GM23248 (cell line): ENCODE measurements around the gene RNF213. TPM values are rescaled to one million over a fixed set of nuclear protein-coding genes. Genes with fewer than 3 reads are reported as not detected.

ENCODE experiments used
- DNase-seq: peaks from one replicate; pipeline ENCODE4 v3.0.0-alpha.2; 2015
- H2AFZ ChIP-seq: fragments of 200-600 bp; sonication (generic); 2 replicates; pipeline ENCODE4 v1.6.1; 2016; ENCODE audit warnings: antibody characterized with exemption
- H3F3A ChIP-seq: fragments of 200-600 bp; sonication (generic); 2 replicates; pipeline ENCODE4 v1.6.1; 2016; ENCODE audit warnings: mild to moderate bottlenecking, antibody characterized with exemption, mixed run types; ENCODE audit not compliant: insufficient read depth
- H3K27ac ChIP-seq: fragments of 200-600 bp; sonication (generic); 2 replicates; pipeline ENCODE4 v1.5.1; 2016; ENCODE audit warnings: mild to moderate bottlenecking
- H3K27me3 ChIP-seq: fragments of 200-600 bp; sonication (generic); replicated peaks from 2 replicates; pipeline ENCODE4 v1.6.1; 2016; ENCODE audit warnings: mild to moderate bottlenecking; ENCODE audit not compliant: insufficient read depth
- H3K36me3 ChIP-seq: fragments of 200-600 bp; sonication (generic); 2 replicates; pipeline ENCODE4 v1.6.1; 2016; ENCODE audit warnings: low read depth, mild to moderate bottlenecking
- H3K4me1 ChIP-seq: fragments of 200-600 bp; sonication (generic); 2 replicates; pipeline ENCODE4 v1.6.1; 2016; ENCODE audit warnings: mild to moderate bottlenecking; ENCODE audit not compliant: insufficient read depth
- H3K4me2 ChIP-seq: fragments of 200-600 bp; sonication (generic); one replicate; pipeline ENCODE4 v1.6.1; 2016; ENCODE audit warnings: mild to moderate bottlenecking; ENCODE audit not compliant: unreplicated experiment
- H3K4me3 ChIP-seq: fragments of 200-600 bp; sonication (generic); 2 replicates; pipeline ENCODE4 v1.5.1; 2016; ENCODE audit warnings: mild to moderate bottlenecking
- H3K79me2 ChIP-seq: fragments of 200-600 bp; sonication (generic); 2 replicates; pipeline ENCODE4 v1.6.1; 2016; ENCODE audit warnings: mild to moderate bottlenecking; ENCODE audit not compliant: insufficient read depth
- H3K9ac ChIP-seq: fragments of 200-600 bp; sonication (generic); 2 replicates; pipeline ENCODE4 v1.6.1; 2016; ENCODE audit warnings: mild to moderate bottlenecking
- H3K9me2 ChIP-seq: fragments of 200-600 bp; sonication (generic); 2 replicates; pipeline ENCODE4 v1.6.1; 2016; ENCODE audit warnings: mixed run types, mild to moderate bottlenecking, moderate library complexity; ENCODE audit not compliant: insufficient read depth
- H3K9me3 ChIP-seq: fragments of 200-600 bp; sonication (generic); one replicate; pipeline ENCODE4 v1.6.1; 2017; ENCODE audit warnings: low read depth
- H4K20me1 ChIP-seq: fragments of 200-600 bp; sonication (generic); 2 replicates; pipeline ENCODE4 v1.6.0; 2016; ENCODE audit not compliant: insufficient read depth
- EZH2 ChIP-seq: fragments of 200-600 bp; sonication (generic); IDR thresholded peaks from 2 replicates; pipeline ENCODE4 v1.6.1; 2018; ENCODE audit warnings: antibody characterized with exemption, mild to moderate bottlenecking; ENCODE audit not compliant: insufficient read depth, poor library complexity, severe bottlenecking
- EZH2phosphoT487 ChIP-seq: fragments of 200-600 bp; sonication (generic); IDR thresholded peaks from 2 replicates; pipeline ENCODE4 v1.6.1; 2018; ENCODE audit warnings: antibody characterized with exemption, moderate library complexity, mild to moderate bottlenecking, low read depth; ENCODE audit not compliant: insufficient read depth
- WGBS, 2 experiments: methylation state at CpG; one replicate each; pipeline ENCODE4 v1.1.6; 2015 to 2017; ENCODE audit warnings: low lambda C conversion rate in 2 of 2, low coverage in 1 of 2; ENCODE audit errors: missing lambda C conversion rate in 2 of 2; 5-methylcytosine and 5-hydroxymethylcytosine counted together
- in situ Hi-C: fragments of 300-500 bp; cut with MboI; formaldehyde crosslinking; loops from 2 replicates; pipeline ENCODE4 v1.15.0; 2020
- polyA plus RNA-seq: library from polyadenylated mRNA; unstranded; fragments of >200 nt; fragmentation: Nextera tagmentation; extraction: Ambion mirVana; gene quantifications from 2 replicates; pipeline ENCODE4 v1.2.1, GENCODE V29; 2016
- total RNA-seq: library from RNA; depleted of rRNA; stranded (reverse); fragments of >200 nt; shearing (Covaris generic); gene quantifications from 2 replicates; pipeline ENCODE4 v1.2.3, GENCODE V29; 2014

RNF213 gene
- total and polyA plus RNA-seq, 2 experiments from 2014 or later, result 18.8 to 45.0 TPM

- TF ChIP-seq EZH2phosphoT487 (no peak), EZH2 (no peak)
- no peak for DNase-seq
- 92 to 93% methylated on average over 22 of the region's 22 CpGs for WGBS, 2 experiments
- no peak overlapping the region for H3K4me3 ChIP-seq
- no peaks in the 10 kb centered on the region for H3K4me1 ChIP-seq
- H2AFZ ChIP-seq, result no peak overlapping the region
- no peak overlapping the region for H3K9ac ChIP-seq
- peaks cover 3% of the 10 kb centered on the region; the same call in 1 of the 2 replicates for H3F3A ChIP-seq
- peaks cover 54% of the 10 kb centered on the region for H3K36me3 ChIP-seq
- no peaks in the 10 kb centered on the region for H3K9me2 ChIP-seq
- no peaks in the 10 kb centered on the region for H3K9me3 ChIP-seq
- 0 out of 2 replicates have a peak, but pooled peaks cover 2% of the 10 kb centered on the region for H4K20me1 ChIP-seq
- no peaks in the 10 kb centered on the region for H3K79me2 ChIP-seq
- no peak overlapping the region for H3K27ac ChIP-seq
- no peak overlapping the region for H3K4me2 ChIP-seq
- in situ Hi-C loops, result no loop called here
- H3K27me3 ChIP-seq, result no peaks in the 10 kb centered on the region
Observed at GRCh38 chr17:80352216-80352895, 91.7 kb downstream of the RNF213 start.

- H3K27me3 ChIP-seq, result no peaks in the 10 kb centered on the region
- no peaks in the 10 kb centered on the region for H3K9me3 ChIP-seq
- peaks cover 3% of the 10 kb centered on the region; the same call in 1 of the 2 replicates for H3F3A ChIP-seq
- H3K9ac ChIP-seq, result no peak overlapping the region
- peaks cover 55% of the 10 kb centered on the region for H3K36me3 ChIP-seq
- no peaks in the 10 kb centered on the region for H3K79me2 ChIP-seq
- H2AFZ ChIP-seq, result no peak overlapping the region
- H3K9me2 ChIP-seq, result no peaks in the 10 kb centered on the region
- H3K4me1 ChIP-seq, result no peaks in the 10 kb centered on the region
- TF ChIP-seq EZH2phosphoT487 (no peak), EZH2 (no peak)
- DNase-seq, result no peak
- H3K4me2 ChIP-seq, result no peak overlapping the region
- H4K20me1 ChIP-seq, result 0 out of 2 replicates have a peak, but pooled peaks cover 2% of the 10 kb centered on the region
- no peak overlapping the region for H3K4me3 ChIP-seq
- 93% methylated on average over 28 of the region's 28 CpGs for WGBS, 2 experiments
- in situ Hi-C loops, result no loop called here
- H3K27ac ChIP-seq, result no peak overlapping the region
Observed at GRCh38 chr17:80352991-80353665, 92.5 kb downstream of the RNF213 start.

- Histone ChIP-seq H2AFZ (no peak overlapping the region), H3K9ac (no peak overlapping the region), H3K4me2 (no peak overlapping the region), H3K4me3 (no peak overlapping the region), H4K20me1 (0 out of 2 replicates have a peak, but pooled peaks cover 2% of the 10 kb centered on the region), H3K9me3 (no peaks in the 10 kb centered on the region), H3K79me2 (no peaks in the 10 kb centered on the region), H3K9me2 (no peaks in the 10 kb centered on the region), H3K36me3 (peaks cover 48% of the 10 kb centered on the region), H3F3A (peaks cover 3% of the 10 kb centered on the region; the same call in 1 of the 2 replicates), H3K27me3 (no peaks in the 10 kb centered on the region), H3K4me1 (no peaks in the 10 kb centered on the region), H3K27ac (no peak overlapping the region)
- DNase-seq, result no peak
- no peak for TF ChIP-seq EZH2phosphoT487
- TF ChIP-seq EZH2, result no peak
- 92 to 94% methylated on average over 24 to 29 of the region's 29 CpGs for WGBS, 2 experiments
- in situ Hi-C loops, result no loop called here
Observed at GRCh38 chr17:80353718-80354275, 93.1 kb downstream of the RNF213 start.

GRCh38 chr17:80354336-80354735 lies 93.7 kb downstream of the RNF213 start:
- Histone ChIP-seq H3K9ac (no peak overlapping the region), H3K27me3 (no peaks in the 10 kb centered on the region), H3K9me3 (no peaks in the 10 kb centered on the region), H3K9me2 (no peaks in the 10 kb centered on the region), H3K36me3 (peaks cover 45% of the 10 kb centered on the region), H3K4me2 (no peak overlapping the region), H2AFZ (no peak overlapping the region), H3F3A (peaks cover 3% of the 10 kb centered on the region; the same call in 1 of the 2 replicates), H3K4me1 (no peaks in the 10 kb centered on the region), H4K20me1 (0 out of 2 replicates have a peak, but pooled peaks cover 2% of the 10 kb centered on the region), H3K4me3 (no peak overlapping the region), H3K27ac (no peak overlapping the region), H3K79me2 (no peaks in the 10 kb centered on the region)
- 84 to 87% methylated on average over 9 of the region's 9 CpGs for WGBS, 2 experiments
- no peak for DNase-seq
- no peak for TF ChIP-seq EZH2
- TF ChIP-seq EZH2phosphoT487, result no peak
- in situ Hi-C loops, result no loop called here
